HG02981 (cell line): ENCODE data around the gene ANO3.

Source experiments
- ATAC-seq: cut with Tn5 transposase; IDR thresholded peaks from one replicate; pipeline ENCODE4 v1.9.1; 2021; ENCODE audit warnings: mild to moderate bottlenecking, moderate library complexity; ENCODE audit not compliant: unreplicated experiment

The ANO3 gene

GRCh38 chr11:26353010-26353409 lies 21.1 kb downstream of the ANO3 start:
- ATAC-seq: no peak

GRCh38 chr11:26359055-26359454 lies 27.1 kb downstream of the ANO3 start:
- ATAC-seq: no peak

GRCh38 chr11:26365284-26365683 lies 33.4 kb downstream of the ANO3 start:
- no peak for ATAC-seq

GRCh38 chr11:26377619-26378018 lies 45.7 kb downstream of the ANO3 start:
- ATAC-seq: no peak

GRCh38 chr11:26399336-26399735 lies 67.4 kb downstream of the ANO3 start:
- no peak for ATAC-seq

GRCh38 chr11:26410706-26411366 lies 78.9 kb downstream of the ANO3 start:
- ATAC-seq: no peak

GRCh38 chr11:26412955-26413354 lies 81.0 kb downstream of the ANO3 start:
- no peak for ATAC-seq

- ATAC-seq: no peak
Measured at GRCh38 chr11:26418386-26418912, 86.5 kb downstream of the ANO3 start.

DNA sequence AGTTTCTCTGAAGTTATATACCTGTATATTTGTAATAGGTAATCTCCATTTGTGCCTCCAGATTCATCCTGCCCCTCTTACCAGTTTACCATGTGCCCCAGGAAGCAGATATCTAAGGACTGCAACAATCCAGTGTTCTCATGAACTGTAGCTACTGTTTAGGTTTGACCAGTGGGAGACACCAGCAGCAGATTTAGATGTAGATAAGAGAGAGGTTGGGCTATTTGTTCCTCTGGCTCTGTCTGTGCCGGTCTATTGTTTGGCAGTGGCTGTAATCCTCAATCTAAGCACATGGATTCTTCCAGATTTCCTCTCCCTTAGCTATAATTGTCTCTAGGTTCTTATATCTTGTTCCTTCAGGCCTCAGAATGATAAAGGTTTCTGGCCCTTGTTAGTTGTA lies 88.4 kb downstream of the ANO3 start:
- ATAC-seq: no peak

GRCh38 chr11:26424255-26424654 lies 92.3 kb downstream of the ANO3 start:
- no peak for ATAC-seq

DNA sequence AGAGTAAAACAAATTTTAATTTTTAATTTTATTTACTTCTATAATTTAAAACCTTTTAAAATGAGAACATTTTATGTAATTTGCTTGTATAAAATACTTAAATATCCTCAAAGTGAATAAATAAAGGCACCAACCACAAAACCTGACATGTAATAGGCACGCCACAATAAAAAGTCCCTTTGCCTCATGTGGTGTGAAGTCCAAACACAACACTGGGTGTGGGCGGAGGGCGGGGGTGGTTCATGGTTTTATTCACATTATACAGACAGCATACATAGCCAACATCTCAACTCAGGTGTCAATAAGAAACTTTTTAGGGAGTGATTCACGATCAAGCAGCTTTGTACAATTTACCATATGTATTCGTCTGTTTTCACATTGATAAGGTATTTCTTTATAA lies 107.9 kb downstream of the ANO3 start:
- ATAC-seq: no peak

DNA sequence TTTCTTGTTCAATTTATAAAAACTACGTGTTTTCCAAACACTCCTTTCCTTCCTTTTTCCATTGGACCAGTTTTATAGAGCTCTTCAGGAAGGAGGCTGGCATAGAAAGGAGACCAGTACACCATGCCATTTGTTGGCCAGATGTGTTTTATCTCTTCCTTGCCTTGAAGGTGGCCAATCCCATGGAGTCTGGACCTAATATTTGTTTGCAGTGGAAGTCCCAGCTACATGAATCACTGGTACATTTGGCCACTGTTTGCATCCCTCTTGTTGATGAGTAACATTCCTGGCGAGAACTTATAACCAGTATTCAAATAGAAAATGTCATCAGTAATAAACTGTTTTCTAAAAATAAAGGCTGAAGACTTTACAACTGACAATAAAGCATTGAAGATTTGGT lies 110.2 kb downstream of the ANO3 start:
- no peak for ATAC-seq

GRCh38 chr11:26443617-26444016 lies 111.7 kb downstream of the ANO3 start:
- ATAC-seq: no peak

- ATAC-seq: no peak
Measured at GRCh38 chr11:26457636-26458035, 125.7 kb downstream of the ANO3 start.

GRCh38 chr11:26465274-26465673 lies 133.3 kb downstream of the ANO3 start:
- no peak for ATAC-seq

DNA sequence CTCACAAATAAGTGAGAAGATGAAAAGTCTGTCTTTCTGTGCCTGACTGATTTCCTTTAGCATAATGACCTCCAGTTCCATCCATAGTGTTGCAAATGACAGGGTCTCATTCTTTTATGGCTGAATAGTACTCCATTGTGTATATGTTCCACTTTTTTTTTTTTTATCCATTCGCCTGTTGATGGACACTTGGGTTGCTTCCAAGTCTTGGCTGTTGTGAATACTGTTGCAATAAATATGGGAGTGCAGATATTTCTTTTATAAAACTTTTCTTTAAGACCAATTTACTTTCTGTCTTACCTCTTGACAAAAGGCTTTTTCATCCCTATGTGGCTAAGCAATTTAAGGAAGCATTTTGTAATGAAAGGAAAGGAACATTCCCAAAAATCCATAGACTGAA lies 135.6 kb downstream of the ANO3 start:
- ATAC-seq: no peak

DNA sequence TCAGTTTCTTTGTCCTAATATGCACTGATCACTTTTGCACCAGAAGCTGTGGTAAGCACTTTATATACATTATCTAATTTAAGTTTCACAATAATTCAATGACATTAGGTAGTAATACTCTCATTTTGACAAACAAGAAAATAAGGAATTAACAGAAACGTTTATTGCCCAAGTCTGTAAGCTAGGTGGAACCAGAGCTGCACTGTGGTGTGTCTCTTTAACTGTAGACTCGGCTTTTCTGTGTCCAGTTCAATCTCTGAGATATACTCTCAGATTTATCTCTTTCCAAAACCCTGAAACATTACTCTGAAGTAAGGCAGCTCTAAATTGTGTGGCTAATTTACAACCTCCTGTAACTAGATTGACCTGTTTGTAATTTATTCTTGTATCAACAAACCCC lies 139.1 kb downstream of the ANO3 start:
- ATAC-seq: no peak

- ATAC-seq: no peak
Measured at GRCh38 chr11:26473216-26474194, 141.6 kb downstream of the ANO3 start.

DNA sequence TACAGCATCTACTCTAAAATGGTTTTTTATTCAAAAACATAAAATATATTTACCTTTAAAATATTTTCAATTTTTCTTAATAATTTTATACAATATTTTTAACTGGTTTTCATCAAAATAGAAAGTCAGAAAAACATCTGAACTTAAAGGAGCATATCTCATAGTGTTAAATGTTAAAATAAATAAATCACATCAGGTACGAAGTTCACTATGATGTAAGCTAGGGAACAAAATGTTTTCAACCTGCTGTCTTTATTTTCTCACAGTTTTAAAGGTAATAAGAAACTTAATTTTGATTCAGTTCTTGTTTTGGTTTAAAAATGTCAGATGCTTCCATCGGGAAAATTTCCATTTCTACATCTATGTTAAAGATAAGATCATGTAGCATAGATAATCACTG lies 142.5 kb downstream of the ANO3 start:
- no peak for ATAC-seq

DNA sequence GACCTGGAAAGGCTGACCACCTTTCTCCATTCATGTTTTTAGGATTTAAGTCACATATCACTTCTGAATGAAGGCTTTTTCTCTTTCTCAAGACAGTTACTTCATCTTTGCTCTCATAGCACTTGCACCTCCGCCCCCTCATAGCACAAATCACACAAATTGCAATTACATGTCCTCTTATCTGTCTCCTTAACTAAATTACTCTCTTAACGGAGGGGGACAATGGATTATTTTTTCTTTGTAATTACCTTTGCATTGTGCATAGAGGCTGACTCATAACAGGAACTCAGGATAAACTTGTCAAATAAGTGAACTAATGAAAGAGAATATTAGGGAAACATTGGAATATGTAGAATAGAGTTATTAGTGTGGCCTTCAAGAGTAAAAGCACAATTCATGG lies 145.5 kb downstream of the ANO3 start:
- ATAC-seq: no peak

- ATAC-seq: no peak
Measured at GRCh38 chr11:26478710-26479109, 146.8 kb downstream of the ANO3 start.

- no peak for ATAC-seq
Measured at GRCh38 chr11:26480041-26480440, 148.1 kb downstream of the ANO3 start.
